Raji (cell line): ENCODE results near the gene ZNF212.

Experiments
- POLR2A ChIP-seq: IDR thresholded peaks from 2 replicates; pipeline ENCODE4 v1.6.1; 2011; ENCODE audit warnings: low read depth, low read length, control low read depth; ENCODE audit not compliant: insufficient read depth

The ZNF212 gene

DNA sequence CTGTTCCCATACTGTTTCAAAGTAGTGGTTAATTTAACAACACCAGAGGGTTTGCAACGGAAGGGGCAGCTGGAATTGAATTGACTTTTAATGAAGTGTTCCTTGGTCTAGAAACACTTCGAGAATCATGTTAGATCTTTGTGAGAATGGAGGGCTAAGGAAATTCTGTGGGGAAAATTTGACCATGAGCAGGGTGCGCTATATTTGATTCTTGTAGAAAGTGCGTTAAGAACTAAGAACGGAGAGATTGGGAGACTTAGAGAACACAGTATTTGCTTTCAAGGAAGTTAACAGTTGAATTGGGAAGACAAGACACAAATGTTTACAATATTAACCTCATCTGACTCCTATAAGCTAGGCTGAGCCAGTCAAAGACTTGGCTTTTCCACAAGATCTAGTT, 1.2 kb downstream of the ZNF212 start:
- TF ChIP-seq POLR2A: no peak

DNA sequence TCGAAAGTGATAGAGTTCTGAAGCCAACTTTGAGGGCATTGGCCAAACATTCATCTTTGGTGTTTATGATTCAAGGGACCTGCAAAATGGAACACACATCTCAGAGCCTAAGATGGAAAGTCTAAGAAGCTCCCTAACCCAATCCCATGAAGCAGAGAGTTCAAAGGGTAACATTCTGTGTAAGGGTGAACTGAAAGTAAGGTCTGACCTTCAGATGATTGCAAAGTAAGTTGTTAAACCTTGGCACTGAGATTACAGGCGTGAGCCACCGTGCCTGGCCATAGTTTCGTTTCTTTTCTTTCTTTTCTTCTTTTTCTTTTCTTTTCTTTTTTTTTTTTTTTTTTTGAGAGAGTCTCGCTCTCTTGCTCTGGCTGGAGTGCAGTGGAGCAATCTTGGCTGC, 2.2 kb downstream of the ZNF212 start:
- no peak for TF ChIP-seq POLR2A

DNA sequence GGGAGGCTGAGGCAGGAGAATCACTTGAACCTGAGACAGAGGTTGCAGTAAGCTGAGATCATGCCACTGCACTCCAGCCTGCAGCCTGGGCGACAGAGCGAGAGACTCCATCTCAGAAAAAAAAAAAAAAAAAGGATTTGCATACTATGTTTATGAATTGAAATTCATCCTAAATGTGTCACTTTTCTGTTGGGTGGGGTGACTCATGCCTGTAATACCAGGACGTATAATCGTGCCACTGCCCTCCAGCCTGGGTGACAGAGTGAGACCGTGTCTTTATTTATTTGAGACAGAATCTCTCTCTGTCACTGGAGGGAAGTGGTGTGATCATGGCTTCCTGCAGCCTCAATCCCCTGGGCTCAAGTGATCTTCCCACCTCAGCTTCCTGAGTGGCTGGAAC, 5.8 kb downstream of the ZNF212 start:
- TF ChIP-seq POLR2A: no peak

DNA sequence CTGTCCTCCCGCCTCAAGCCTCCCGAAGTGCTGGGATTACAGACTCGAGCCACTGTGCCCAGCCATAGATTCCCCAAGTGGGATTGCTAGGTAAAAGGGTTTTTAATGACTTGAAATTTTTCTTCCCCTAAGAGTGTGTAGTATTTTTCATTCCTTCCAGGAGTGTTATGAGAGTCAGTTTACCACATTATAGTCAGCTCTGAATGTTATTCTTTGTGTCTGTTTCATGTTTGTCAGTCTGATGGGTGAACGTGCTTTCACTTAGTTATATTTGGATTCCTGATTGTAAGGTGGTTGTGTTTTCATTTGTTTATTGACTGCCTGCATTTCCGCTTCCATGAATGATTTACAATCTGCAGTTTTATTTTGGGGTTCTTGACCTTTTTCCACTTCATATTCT, 6.3 kb downstream of the ZNF212 start:
- no peak for TF ChIP-seq POLR2A

DNA sequence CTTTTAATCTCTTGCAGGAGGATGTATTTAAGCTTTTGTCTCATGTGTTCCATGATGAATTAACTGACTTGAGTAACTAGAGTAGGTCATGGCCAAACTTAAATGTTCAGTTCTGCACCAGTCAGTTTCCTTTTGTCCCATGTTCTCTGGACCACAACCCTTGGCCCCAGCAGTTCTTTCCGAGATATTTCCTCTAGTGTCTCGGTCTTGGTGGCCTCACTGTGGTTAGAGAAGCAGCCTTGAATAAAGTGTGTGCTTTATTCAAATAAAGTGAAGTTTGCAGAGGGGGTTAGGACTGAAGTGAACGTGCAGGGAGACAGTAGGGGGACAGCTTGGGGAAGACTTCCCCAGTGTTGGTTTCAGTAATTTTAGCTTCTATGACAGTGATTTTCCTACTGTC, 9.3 kb downstream of the ZNF212 start:
- no peak for TF ChIP-seq POLR2A

DNA sequence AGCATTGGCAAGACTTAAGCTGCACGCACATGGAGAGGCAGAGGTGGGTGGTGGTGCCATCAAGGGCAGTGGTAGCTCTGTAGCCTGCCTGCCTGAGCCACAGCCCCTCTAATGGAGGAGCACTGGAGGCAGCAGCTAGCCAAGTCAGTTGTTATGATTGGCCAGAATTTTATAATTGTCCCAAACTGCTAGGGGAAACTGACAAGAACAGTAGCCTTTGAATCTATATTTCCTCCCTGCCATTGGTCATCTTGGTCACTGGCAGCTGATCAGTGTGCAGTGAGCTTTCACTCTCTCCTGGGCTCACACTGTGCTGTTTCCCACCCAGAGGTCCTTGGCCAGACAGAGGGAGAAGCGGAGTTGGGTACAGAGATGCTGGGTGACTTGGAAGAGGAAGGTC, 12.9 kb downstream of the ZNF212 start:
- TF ChIP-seq POLR2A: no peak

DNA sequence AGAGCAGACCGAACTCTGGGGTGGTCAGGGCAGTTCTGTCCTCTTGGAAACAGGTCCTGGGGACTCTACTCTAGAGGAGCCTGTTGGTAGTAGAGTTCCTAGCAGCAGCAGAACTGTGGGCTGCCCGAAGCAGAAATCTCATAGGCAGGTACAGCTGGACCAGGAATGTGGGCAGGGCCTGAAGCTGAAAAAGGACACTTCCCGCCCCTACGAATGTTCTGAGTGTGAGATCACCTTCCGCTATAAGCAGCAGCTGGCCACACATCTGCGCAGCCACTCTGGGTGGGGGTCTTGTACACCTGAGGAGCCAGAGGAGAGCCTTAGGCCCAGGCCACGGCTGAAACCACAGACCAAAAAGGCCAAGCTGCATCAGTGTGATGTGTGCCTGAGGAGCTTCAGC, 14.2 kb downstream of the ZNF212 start:
- TF ChIP-seq POLR2A: no peak

DNA sequence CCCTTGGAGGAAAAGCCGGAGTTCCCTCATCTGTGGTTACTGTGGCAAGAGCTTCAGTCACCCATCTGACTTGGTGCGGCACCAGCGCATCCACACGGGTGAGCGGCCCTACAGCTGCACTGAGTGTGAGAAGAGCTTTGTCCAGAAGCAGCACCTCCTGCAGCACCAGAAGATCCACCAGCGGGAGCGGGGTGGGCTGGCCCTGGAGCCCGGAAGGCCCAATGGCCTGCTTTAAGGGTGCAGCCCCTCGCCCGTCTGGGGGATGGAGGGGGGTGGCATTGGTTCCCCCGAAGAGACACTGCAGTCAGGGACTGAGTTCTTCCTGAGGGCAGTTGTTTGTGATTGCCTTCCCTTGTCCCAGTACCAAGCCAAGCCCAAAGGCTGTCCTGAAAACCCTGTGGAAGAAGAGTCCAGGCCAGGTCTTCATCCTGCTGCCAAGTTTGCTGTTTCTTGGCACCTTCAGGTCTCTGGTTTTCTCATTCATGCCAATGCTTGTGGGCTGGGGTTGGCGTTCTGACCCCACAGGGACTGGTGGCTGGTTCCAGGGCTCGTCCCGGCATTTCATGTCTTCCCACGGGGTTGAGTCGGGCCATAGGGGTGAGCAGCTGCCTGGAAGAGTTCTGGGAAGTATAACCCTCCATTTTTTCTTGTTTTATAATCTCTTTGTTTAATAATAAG, 14.9 kb downstream of the ZNF212 start:
- no peak for TF ChIP-seq POLR2A

DNA sequence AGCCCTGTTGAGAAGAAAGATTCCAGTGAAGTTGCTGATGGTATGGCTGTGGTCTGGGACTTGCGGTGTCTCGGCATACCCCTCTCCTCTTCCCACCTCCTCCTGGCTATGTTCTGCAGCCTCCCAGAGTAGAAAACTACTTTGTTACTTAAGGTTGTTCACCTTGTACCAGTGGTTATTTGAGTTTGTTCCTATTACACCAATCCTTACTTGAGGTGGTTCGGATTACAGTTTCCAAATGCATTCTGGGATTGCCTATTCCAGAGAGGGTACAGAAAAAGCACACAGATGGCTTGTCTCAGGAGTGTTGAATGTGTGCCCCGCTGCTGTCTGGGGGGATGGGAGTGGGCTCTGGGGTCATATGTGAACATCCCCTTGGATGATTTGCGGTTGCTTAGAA, 15.7 kb downstream of the ZNF212 start:
- no peak for TF ChIP-seq POLR2A

DNA sequence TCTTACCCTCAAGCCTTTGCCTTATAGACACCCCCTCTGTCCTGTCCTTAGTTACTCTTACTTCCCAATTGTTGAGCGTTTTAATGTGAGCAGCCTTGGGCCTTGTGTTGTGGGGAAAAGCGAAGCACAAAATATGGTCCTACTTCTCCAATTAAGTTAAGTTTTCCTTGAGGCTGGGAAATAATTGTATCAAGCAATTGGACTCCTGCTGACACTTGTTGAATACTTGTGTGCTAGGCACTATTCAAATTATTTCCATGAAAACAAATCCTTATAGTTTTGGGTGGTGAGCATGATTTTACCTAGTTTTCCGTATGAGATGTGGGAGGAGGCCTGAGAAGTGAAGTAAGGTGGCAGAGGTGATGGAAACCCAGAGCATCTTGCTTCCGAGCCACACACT, 17.1 kb downstream of the ZNF212 start:
- TF ChIP-seq POLR2A: no peak

DNA sequence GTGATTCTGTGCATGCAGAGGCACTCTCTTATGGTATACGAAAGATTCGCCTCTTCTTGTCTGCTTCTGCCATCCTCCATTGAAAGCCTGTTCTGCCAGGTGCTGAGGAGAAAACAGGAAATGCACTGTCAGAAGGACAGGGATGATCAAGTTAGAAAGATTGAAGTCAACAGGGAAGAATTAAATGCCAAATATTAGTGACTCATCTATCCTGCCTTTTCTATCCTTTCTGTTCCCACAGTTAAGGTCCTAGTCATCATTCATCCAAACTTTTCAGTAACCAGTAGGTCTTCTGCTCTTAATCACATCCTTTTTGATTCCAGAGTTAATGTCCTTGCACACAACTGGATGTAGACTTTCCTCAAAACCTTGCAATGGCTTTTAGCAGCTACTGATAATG, 17.7 kb downstream of the ZNF212 start:
- TF ChIP-seq POLR2A: no peak

DNA sequence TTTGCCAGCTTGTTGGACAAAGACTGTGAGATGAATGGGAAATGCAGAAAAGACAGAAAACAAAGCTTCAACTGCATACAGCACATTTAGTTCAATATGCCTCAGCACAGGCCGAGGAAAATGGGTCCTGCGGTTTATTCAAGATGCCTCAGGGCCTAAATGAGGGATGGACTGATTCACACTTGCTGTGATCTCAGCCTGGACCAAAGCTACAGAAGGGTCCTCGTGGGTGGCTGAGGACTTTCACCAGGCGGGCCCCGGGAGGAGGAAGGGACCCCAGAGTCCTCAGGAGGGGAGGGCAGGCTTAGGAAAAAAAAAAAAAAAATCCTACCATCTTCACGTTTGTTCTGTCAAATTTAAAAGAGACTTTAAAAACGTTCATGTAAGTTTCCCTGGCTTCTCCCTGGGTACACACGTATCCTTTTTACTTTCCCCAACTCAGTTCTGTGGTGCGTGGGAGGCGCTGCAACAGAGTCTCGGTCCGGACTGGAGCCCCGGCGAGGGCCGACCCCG, 21.9 kb downstream of the ZNF212 start:
- no peak for TF ChIP-seq POLR2A

DNA sequence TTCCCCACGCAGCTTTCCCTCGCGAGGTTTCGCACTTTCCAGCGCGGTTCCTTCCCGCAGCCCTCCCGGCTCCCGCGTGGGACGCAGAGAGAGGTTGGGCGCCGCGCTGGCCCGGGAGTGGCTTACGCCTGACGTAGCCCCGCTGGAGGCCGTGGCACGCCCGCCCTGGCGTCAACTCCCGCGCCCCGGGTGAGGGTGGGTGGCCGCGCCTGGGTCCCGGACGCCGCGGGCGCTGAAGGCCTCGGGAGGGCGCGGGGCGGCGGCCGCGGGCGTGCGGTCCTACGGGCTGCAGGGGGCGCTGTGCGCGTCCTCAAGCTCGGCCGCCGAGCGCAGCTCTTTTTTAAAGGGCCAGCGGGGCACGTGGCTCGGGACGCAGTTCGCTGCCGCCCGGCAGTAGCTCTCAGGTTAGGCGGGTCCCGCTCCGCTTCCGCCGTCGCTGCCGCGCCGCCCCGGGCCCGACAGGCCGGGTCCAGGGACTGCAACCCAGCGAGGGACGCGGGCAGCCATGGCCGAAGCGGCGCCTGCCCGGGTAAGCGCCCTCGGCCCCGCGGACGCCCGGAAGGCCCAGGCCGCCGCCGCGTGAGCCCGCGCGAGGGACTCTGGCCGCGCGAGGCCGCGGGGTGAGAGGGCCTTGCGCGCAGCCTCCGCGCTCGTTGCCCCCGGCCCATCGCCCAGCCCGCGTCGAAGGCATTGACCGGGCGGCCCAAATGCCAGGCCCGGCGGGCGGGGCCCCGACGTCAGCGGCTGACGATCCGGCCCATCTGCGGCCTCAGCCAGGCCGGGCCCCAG, 22.6 kb downstream of the ZNF212 start, which contains the start of gene ZNF783:
ZNF783 (plus strand) TSS at position 368 of the 789 bp plus-strand sequence; CDS start at position 506, 138 bp downstream.
- peak; percentile 59 for TF ChIP-seq POLR2A

DNA sequence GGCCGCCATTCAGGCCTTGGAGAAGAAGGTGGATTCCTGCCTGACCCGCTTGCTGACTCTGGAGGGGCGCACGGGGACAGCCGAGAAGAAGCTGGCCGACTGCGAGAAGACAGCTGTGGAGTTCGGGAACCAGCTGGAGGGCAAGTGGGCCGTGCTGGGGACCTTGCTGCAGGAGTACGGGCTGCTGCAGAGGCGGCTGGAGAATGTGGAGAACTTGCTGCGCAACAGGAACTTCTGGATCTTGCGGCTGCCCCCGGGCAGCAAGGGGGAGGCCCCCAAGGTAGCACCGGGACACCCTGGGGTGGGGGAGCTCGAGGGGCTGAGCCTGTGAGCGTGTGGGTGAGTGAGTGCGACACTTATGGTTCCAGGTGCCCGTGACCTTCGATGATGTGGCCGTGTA, 27.0 kb downstream of the ZNF212 start:
- no peak for TF ChIP-seq POLR2A

DNA sequence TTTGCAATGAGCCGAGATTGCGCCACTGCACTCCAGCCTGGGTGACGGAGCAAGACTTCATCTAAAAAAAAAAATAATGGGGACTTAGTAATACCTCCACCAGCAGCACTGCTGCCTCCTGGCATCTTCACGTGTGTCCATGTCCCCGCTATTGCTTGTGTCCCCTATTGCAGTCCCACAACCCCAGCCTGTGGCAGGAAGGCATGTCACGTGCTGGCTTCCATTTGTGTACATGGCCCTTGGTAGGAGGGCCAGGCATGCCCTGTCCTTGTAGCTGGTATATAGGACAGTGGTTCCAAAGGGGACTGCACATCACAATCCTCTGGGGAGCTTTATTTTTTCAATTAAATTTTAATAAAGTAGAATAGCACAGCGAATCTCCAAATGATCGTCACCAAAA, 28.3 kb downstream of the ZNF212 start:
- TF ChIP-seq POLR2A: no peak

DNA sequence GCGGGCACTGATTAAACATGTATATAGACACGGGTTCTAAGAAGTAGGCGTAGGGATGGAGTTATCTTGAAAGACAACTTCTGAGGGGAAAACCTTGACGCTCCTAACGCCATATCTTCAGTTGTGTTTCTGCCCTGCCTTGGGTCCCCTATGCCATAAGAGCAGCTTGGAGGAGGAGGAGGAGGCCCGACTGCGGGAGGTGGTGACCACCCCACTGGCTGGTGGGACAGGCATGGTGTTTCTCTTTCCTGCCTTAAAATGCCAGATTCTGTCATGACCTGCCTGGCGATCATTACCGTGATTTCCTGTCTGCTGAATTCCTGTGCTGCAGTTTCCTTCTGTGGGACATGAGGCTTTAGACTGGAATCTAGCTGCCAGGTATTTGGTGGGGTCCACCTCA, 38.4 kb downstream of the ZNF212 start:
- TF ChIP-seq POLR2A: no peak

DNA sequence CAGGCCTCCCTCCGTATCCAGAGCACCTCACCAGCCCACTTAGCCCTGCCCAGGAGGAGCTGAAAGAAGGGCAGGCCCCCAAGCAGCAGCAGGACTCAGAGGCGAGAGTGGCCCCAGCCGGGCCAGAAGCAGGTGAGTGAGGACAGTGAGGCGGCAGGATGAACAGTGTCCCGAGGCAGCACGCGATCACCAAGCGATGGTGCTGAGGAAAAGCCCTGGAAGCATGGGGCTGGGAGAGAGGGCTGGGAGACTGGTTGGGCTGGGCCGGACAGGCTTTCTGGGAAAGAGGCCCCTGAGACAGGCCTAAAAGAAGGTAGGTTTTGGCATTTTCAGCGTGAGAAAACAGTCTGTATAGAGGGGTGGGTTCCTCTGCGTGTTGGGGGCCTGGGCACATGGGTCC, 38.9 kb downstream of the ZNF212 start:
- TF ChIP-seq POLR2A: no peak

DNA sequence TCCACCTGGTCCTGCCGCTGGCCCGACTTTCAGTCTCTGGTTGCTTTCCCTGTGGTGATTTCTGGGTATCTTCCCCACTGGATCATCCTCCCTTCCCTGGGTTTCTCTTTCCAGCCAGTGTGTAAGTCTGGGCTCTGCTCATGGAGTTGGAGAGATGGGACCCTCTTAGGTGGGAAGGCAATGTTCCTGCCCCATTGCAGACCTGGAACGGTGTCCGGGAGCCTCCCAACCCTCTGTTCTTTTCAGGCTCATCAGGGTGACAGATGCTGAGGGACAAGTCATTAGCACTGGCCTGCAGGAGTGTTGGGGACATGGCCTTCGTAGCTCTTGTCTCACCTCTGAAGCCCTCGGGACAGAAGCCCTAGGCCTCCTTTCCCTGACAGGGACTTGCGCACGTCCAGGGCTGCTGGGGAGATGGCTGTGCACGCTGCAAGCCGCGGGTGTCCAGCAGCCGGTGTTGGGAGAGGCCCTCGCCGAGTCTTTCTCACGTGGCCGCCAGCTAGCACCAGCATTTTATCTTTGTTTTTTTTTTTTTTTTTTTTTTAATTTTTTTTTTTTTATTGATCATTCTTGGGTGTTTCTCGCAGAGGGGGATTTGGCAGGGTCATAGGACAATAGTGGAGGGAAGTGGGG, 39.8 kb downstream of the ZNF212 start:
- TF ChIP-seq POLR2A: no peak
